Astrocyte of the cerebellum (primary cell): ENCODE data around the gene APP.

Source experiments
- DNase-seq: peaks from one replicate; pipeline ENCODE4 v3.0.0-alpha.2; 2011; ENCODE audit warnings: low read depth
- H3K4me3 ChIP-seq: 2 replicates; pipeline ENCODE4 v1.5.1; 2011; ENCODE audit warnings: mild to moderate bottlenecking, low read depth, low read length, moderate library complexity
- in situ Hi-C: cut with HindIII; loops from 2 replicates; pipeline ENCODE4 v1.10.0; 2017; ENCODE audit warnings: low sequenced_read_pairs
- TF ChIP-seq, protein P1 (sequence below): IDR thresholded peaks from 2 replicates; pipeline ENCODE4 v1.5.1; 2012; ENCODE audit warnings: low read length, low read depth, moderate library complexity, mild to moderate bottlenecking; ENCODE audit errors: missing control alignments

APP gene

GRCh38 chr21:25908495-25908894 lies 262.1 kb downstream of the APP start:
- TF ChIP-seq, protein P1, sequence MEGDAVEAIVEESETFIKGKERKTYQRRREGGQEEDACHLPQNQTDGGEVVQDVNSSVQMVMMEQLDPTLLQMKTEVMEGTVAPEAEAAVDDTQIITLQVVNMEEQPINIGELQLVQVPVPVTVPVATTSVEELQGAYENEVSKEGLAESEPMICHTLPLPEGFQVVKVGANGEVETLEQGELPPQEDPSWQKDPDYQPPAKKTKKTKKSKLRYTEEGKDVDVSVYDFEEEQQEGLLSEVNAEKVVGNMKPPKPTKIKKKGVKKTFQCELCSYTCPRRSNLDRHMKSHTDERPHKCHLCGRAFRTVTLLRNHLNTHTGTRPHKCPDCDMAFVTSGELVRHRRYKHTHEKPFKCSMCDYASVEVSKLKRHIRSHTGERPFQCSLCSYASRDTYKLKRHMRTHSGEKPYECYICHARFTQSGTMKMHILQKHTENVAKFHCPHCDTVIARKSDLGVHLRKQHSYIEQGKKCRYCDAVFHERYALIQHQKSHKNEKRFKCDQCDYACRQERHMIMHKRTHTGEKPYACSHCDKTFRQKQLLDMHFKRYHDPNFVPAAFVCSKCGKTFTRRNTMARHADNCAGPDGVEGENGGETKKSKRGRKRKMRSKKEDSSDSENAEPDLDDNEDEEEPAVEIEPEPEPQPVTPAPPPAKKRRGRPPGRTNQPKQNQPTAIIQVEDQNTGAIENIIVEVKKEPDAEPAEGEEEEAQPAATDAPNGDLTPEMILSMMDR: no peak
- no peak for DNase-seq
- no peak overlapping the region for H3K4me3 ChIP-seq
- in situ Hi-C loops: no loop called here

DNA sequence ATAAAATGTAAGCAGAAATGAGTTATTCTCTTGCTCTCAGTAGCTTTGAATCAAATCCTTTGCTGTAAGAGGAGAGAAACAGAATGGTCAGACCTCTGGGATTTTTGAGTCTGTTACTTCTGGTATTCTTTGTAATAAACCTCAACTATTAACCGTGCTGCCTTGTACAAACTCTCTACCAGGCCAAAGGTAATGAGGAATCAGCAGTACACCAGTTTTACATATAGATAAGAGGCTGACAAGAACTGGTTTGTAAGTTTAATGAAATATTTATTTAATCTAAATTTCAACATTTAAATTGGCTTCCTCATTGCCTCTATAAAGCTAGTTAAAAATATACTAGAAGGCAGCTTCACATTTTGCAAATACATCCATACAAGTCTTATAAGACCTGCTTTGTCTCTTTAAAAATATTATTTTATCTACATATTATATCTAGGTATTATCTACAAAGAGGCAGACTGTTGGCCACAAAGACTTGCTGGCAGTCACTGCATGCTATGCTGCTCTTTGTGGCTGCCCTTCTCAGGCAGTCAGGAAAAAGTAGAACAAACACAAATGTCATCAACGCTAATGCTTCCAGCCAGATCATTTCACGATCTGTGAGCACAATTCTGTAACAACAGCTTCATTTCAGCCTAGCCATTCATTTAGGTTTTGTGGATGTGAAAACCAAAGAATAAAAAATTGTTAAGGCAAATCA lies 262.8 kb downstream of the APP start:
- in situ Hi-C loops: no loop called here
- no peak for DNase-seq
- TF ChIP-seq, protein P1: no peak
- no peak overlapping the region for H3K4me3 ChIP-seq

DNA sequence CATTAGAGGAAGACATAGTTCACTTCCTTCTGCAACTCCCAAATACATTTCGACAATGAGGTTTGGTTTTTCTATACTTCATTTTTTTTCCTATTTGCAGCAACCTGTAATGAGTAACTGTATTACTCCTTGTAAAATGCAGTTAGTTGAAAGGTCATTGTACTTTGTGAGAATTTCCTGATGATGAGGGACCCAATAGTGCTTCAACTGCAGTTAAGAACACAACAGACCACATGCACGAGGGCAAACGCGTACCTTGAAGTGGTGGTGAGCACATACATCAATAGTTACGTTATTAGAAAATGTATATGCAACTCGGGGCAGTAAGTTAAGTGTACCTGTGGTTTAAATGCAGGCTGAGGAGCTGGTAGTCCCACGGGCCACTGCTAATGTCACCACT lies 264.0 kb downstream of the APP start:
- H3K4me3 ChIP-seq: no peak overlapping the region
- in situ Hi-C loops: no loop called here
- TF ChIP-seq, protein P1: no peak
- no peak for DNase-seq

DNA sequence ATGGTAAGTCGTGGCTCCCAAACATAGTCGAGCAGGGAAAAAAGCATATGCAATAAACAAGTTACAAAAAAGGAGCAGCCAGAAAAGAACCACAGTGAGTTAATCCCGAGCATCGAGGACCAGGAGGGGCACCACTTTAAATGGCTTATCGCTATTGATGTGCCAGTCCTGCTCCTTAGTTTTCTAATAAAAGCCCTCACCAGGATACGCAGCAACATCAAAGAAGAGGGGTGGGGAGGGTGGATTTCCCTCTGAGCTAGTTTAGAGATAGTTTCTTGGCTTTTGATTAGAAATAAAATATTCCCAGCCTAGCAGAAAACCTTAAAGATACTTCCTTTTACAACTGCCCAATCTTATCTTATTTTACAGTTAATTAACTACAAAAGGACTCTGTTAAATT lies 265.4 kb downstream of the APP start:
- no peak for DNase-seq
- in situ Hi-C loops: no loop called here
- TF ChIP-seq, protein P1: no peak
- H3K4me3 ChIP-seq: no peak overlapping the region

- in situ Hi-C loops: no loop called here
- H3K4me3 ChIP-seq: no peak overlapping the region
- no peak for DNase-seq
- TF ChIP-seq, protein P1: no peak
Observed at GRCh38 chr21:25904044-25904695, 266.4 kb downstream of the APP start.

DNA sequence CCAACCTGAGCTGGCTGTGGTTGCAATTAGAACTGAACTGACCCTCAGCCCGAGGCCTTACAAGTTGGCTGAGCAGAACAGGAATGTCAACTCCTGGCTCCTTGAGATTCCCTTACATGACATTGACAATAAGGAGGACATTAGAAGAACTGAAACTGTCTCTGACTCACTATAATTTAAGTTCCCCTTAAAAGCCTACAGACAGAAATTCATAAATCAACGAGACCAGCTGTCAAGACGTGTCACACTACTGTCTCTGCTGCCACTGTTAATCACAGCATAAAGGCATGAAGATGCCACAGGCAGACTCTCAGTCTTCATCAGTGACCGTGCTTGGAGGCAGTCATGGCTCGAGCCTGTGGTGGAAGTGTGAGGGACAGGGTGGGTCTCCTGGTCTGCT lies 267.0 kb downstream of the APP start:
- no peak for DNase-seq
- no peak overlapping the region for H3K4me3 ChIP-seq
- in situ Hi-C loops: no loop called here
- TF ChIP-seq, protein P1: no peak
